A172 (cell line): Measurements from ENCODE around the gene MORN3. TPM values are rescaled to one million over a fixed set of nuclear protein-coding genes. Genes with fewer than 3 reads are reported as not detected.

Experiments
- DNase-seq: peaks from one replicate; pipeline ENCODE4 v3.0.0-alpha.2; 2015; ENCODE audit warnings: low spot score
- total RNA-seq: library from RNA; depleted of rRNA; stranded (reverse); fragments of >200 nt; shearing (Covaris generic); gene quantifications from 2 replicates; pipeline ENCODE4 v1.2.3, GENCODE V29; 2014; rRNA removed

MORN3 gene
- total RNA-seq, 1 experiment from 2014 or later: 0.02 TPM

GRCh38 chr12:121602766-121603165, 66.7 kb downstream of the MORN3 start:
- no peak for DNase-seq

GRCh38 chr12:121600702-121601336, 68.6 kb downstream of the MORN3 start:
- DNase-seq: no peak

Other genes starting within 250 kb of the MORN3 start
- 27.7 and 37.2 TPM in 2 replicates for gene KDM2B, start 88.6 kb downstream of the MORN3 start, total RNA-seq
- 10.4 and 13.2 TPM in 2 replicates for gene ORAI1, start 43.1 kb downstream of the MORN3 start, total RNA-seq
- 4.6 and 5.5 TPM in 2 replicates for gene TMEM120B, start 43.1 kb upstream of the MORN3 start, total RNA-seq
- gene RHOF, start 124.0 kb upstream of the MORN3 start, total RNA-seq: 1.8 and 2.7 TPM in 2 replicates
- 1.9 and 2.4 TPM in 2 replicates for gene SETD1B, start 134.4 kb upstream of the MORN3 start, total RNA-seq
- gene HPD, start 189.2 kb upstream of the MORN3 start, total RNA-seq: 0.12 and 1.2 TPM in 2 replicates
- 93.2 and 143 TPM in 2 replicates for gene PSMD9, start 219.1 kb upstream of the MORN3 start, total RNA-seq
- 1.3 and 3.8 TPM in 2 replicates for gene CFAP251, start 248.9 kb upstream of the MORN3 start, total RNA-seq